Naive thymus-derived CD4-positive, alpha-beta T cell (primary cell): ENCODE results near the gene SHISA9. TPM values are rescaled to one million over a fixed set of nuclear protein-coding genes. Genes with fewer than 3 reads are reported as not detected.

ENCODE experiments used
- ATAC-seq: fragments of 150-1000 bp; cut with Tn5 transposase; 2 replicates; pipeline ENCODE4 v1.10.0; 2021; ENCODE audit warnings: mild to moderate bottlenecking, moderate library complexity
- CTCF ChIA-PET: fragments of 350-600 bp; sonication (Branson Sonifier 250); formaldehyde crosslinking; loops from one replicate; lab custom pipeline; 2021; ENCODE audit warnings: antibody characterized with exemption; lab: Charles Lee
- POLR2A ChIA-PET: fragments of 350-600 bp; sonication (Branson Sonifier 250); formaldehyde crosslinking; loops from one replicate; lab custom pipeline; 2021; ENCODE audit warnings: antibody characterized with exemption, inconsistent platforms; lab: Charles Lee
- DNase-seq, 9 donors: peaks; one replicate each; pipeline versions ENCODE4 v3.0.0 to v3.0.0-alpha.2; 2020 to 2022; ENCODE audit warnings: mixed read lengths in 1 of 9
- H3K27ac ChIP-seq: one replicate; pipeline ENCODE4 v1.7.0; 2013; ENCODE audit warnings: mild to moderate bottlenecking, low read depth, low read length, moderate library complexity
- H3K27me3 ChIP-seq, 2 donors: one replicate each; pipeline ENCODE4 v1.7.0; 2013; ENCODE audit warnings: low read length in 2 of 2, mild to moderate bottlenecking in 2 of 2, moderate library complexity in 2 of 2; ENCODE audit not compliant: control insufficient read depth in 2 of 2, insufficient read depth in 2 of 2
- H3K36me3 ChIP-seq, 3 experiments: 1 replicate in 2 of 3; 2 replicates in 1 of 3; pipeline ENCODE4 v1.7.0; 2013; ENCODE audit warnings: low read length in 3 of 3, mild to moderate bottlenecking in 3 of 3, moderate library complexity in 1 of 3; ENCODE audit not compliant: insufficient read depth in 3 of 3, control insufficient read depth in 2 of 3
- H3K4me1 ChIP-seq, 2 donors: one replicate each; pipeline ENCODE4 v1.7.0; 2013; ENCODE audit warnings: low read length in 2 of 2, mild to moderate bottlenecking in 2 of 2, moderate library complexity in 1 of 2; ENCODE audit not compliant: control insufficient read depth in 2 of 2, insufficient read depth in 2 of 2
- H3K4me3 ChIP-seq: 2 replicates; pipeline ENCODE4 v1.7.0; 2013; ENCODE audit warnings: mild to moderate bottlenecking, low read length
- H3K9me3 ChIP-seq, 3 experiments: 1 replicate in 2 of 3; 2 replicates in 1 of 3; pipeline ENCODE4 v1.7.0; 2013; ENCODE audit warnings: low read length in 3 of 3; ENCODE audit not compliant: control insufficient read depth in 2 of 3
- H3K27ac Mint-ChIP-seq, 9 donors: one replicate each; pipeline ENCODE4 v1.8.0; 2020 to 2022; ENCODE audit warnings: mixed read lengths in 9 of 9, mild to moderate bottlenecking in 8 of 9, moderate library complexity in 5 of 9, inconsistent platforms in 2 of 9
- H3K27me3 Mint-ChIP-seq, 5 donors: one replicate each; pipeline ENCODE4 v1.8.0; 2021 to 2022; ENCODE audit warnings: mixed read lengths in 5 of 5, mild to moderate bottlenecking in 1 of 5
- H3K36me3 Mint-ChIP-seq, 5 donors: one replicate each; pipeline ENCODE4 v1.8.0; 2020 to 2022; ENCODE audit warnings: mixed read lengths in 5 of 5, mild to moderate bottlenecking in 3 of 5, inconsistent platforms in 1 of 5
- H3K4me1 Mint-ChIP-seq, 7 donors: one replicate each; pipeline ENCODE4 v1.8.0; 2020 to 2022; ENCODE audit warnings: mixed read lengths in 7 of 7, mild to moderate bottlenecking in 3 of 7, inconsistent platforms in 1 of 7
- H3K4me3 Mint-ChIP-seq, 10 donors: one replicate each; pipeline ENCODE4 v1.8.0; 2020 to 2022; ENCODE audit warnings: mild to moderate bottlenecking in 10 of 10, mixed read lengths in 10 of 10, moderate library complexity in 6 of 10, inconsistent platforms in 2 of 10
- H3K9me3 Mint-ChIP-seq, 11 donors: one replicate each; pipeline ENCODE4 v1.8.0; 2020 to 2022; ENCODE audit warnings: mixed read lengths in 11 of 11, mild to moderate bottlenecking in 4 of 11, inconsistent platforms in 1 of 11, moderate library complexity in 1 of 11
- intact Hi-C, 2 donors: fragments of 100-400 bp; cut with micrococcal nuclease; formaldehyde crosslinking; loops; one replicate each; pipeline ENCODE4 v1.15.1; 2023
- polyA plus RNA-seq, 2 donors: library from polyadenylated mRNA; unstranded; fragments of 300-500 nt; fragmentation: Illumina TruSeq; gene quantifications; one replicate each; pipeline ENCODE4 v1.2.3, GENCODE V29; 2021
- total RNA-seq, 6 experiments: library from RNA in 5 of 6; stranded (reverse) in 5 of 6; gene quantifications; 1 replicate in 5 of 6; 2 replicates in 1 of 6; pipeline ENCODE4 v1.2.3 and lab custom pipeline; 2021 to 2026

The SHISA9 gene
- total and polyA plus RNA-seq, 7 experiments from 2014 or later: 0.05 TPM; not detected in 6

DNA sequence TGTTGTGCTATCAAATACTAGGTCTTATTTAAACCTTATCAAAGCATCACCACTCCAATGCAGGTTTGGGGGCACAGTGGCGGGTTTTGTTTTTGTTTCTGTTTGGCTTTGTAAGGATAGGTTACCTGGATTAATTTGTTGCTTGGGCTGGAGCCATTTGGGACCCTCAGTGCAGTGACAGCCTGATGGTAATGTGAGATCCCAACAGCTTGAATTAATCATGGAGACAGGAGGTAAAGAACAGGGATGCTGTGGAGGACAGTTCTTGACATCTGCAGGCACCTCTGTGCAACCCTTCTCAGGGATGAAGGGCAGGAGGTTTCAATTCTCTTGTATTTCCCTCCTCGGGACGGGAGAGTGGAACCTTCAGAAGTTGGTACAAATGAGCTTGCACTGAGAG is 40.5 kb downstream of the SHISA9 start:
- intact Hi-C loops: no loop called here
- no peaks in the 10 kb centered on the region for H3K27me3 ChIP-seq
- no peaks in the 10 kb centered on the region for H3K9me3 ChIP-seq
- peaks cover 0 to 41% (median 30%) of the 10 kb centered on the region in 5 donors for H3K27me3 Mint-ChIP-seq
- ATAC-seq: no peak
- ChIA-PET POLR2A (no interaction called here), CTCF (no interaction called here)
- H3K4me1 Mint-ChIP-seq: no peaks in the 10 kb centered on the region
- H3K27ac ChIP-seq: no peak overlapping the region
- no peaks in the 10 kb centered on the region for H3K36me3 ChIP-seq
- H3K4me3 ChIP-seq: no peak overlapping the region
- H3K4me3 Mint-ChIP-seq: no peak overlapping the region
- H3K27ac Mint-ChIP-seq: no peak overlapping the region
- peaks cover 0 to 7% (median 4%) of the 10 kb centered on the region in 11 donors for H3K9me3 Mint-ChIP-seq
- H3K36me3 Mint-ChIP-seq: peaks cover 0 to 7% (median 0%) of the 10 kb centered on the region in 5 donors
- DNase-seq: no peak
- no peaks in the 10 kb centered on the region for H3K4me1 ChIP-seq

DNA sequence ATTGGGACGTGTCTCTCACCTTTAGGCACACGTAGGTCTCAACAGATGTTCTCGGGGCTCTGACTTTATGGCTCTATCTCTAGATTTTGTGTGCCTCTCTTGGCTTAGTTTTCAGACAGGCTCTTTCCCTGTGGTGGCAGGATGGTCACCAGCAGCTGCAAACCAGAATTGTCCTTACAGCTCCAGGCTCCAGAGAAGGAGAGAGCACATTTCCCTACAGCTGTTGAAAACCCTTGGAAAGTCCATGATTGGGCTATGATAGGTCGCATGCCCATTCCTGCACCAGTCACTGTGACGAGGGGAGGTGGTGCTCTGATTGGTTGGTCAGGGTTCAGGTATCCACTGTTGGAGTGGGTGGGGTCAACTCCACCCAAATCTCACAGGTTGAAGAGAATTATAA is 41.5 kb downstream of the SHISA9 start:
- Histone ChIP-seq H3K36me3 (no peaks in the 10 kb centered on the region), H3K9me3 (no peaks in the 10 kb centered on the region), H3K4me1 (no peaks in the 10 kb centered on the region), H3K4me3 (no peak overlapping the region), H3K27me3 (no peaks in the 10 kb centered on the region), H3K27ac (no peak overlapping the region)
- CTCF ChIA-PET: no interaction called here
- intact Hi-C loops: no loop called here
- Mint-ChIP-seq H3K27me3 (peaks cover 0 to 48% (median 33%) of the 10 kb centered on the region in 5 donors), H3K27ac (no peak overlapping the region), H3K9me3 (peaks cover 0 to 13% (median 4%) of the 10 kb centered on the region in 11 donors), H3K4me1 (no peaks in the 10 kb centered on the region), H3K36me3 (peaks cover 0 to 7% (median 0%) of the 10 kb centered on the region in 5 donors), H3K4me3 (no peak overlapping the region)
- ATAC-seq (no peak), DNase-seq (no peak)
- POLR2A ChIA-PET: no interaction called here

DNA sequence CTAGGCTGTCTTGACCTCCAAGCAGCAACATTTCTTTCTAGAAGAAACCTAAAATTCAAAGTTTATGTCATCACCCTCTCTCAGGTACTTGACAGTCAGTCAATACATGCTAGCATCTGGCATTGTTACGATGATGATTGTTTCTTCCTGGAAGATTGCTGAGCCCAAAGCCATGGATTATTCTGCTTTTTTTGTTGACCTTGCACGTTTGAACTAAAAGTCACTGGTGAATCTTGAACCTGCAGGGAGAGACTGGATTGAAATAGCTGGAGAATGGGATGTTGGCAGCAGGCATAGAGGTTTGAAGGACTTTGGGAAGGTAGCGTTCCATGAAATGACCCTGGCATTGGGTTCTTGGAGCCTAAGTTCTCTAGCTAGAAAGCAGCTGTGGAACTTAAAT is 42.9 kb downstream of the SHISA9 start:
- H3K9me3 Mint-ChIP-seq: peaks cover 0 to 18% (median 4%) of the 10 kb centered on the region in 11 donors
- intact Hi-C loops: no loop called here
- ChIA-PET POLR2A (no interaction called here), CTCF (no interaction called here)
- H3K27me3 Mint-ChIP-seq: peaks cover 0 to 39% (median 24%) of the 10 kb centered on the region in 5 donors
- Histone ChIP-seq H3K36me3 (no peaks in the 10 kb centered on the region), H3K27me3 (no peaks in the 10 kb centered on the region), H3K27ac (no peak overlapping the region), H3K9me3 (no peaks in the 10 kb centered on the region), H3K4me1 (no peaks in the 10 kb centered on the region), H3K4me3 (no peak overlapping the region)
- DNase-seq (no peak), ATAC-seq (no peak)
- no peak overlapping the region for H3K27ac Mint-ChIP-seq
- peaks cover 0 to 7% (median 0%) of the 10 kb centered on the region in 5 donors for H3K36me3 Mint-ChIP-seq
- H3K4me3 Mint-ChIP-seq: no peak overlapping the region
- no peaks in the 10 kb centered on the region for H3K4me1 Mint-ChIP-seq

DNA sequence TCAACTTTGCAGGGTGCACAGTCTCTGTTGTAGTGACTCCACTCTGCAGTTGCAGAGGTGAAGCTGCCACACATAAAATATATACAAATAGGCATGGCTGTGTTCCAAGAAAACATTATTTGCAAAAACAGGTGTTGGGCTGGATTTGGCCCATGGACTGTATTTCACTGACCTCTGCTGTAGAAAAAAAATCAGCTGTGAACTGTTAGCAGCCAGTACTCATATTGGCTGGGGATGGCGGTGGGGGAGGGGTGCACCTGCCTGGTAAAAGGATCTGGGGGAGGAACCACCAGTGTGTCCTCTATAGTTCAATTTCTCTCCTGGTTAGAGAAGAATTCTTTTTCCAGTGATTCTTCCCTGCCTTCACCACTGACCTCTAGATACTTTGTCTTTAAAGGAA is 50.0 kb downstream of the SHISA9 start:
- no peak overlapping the region for H3K4me3 ChIP-seq
- H3K27me3 ChIP-seq: no peaks in the 10 kb centered on the region
- H3K27ac ChIP-seq: no peak overlapping the region
- Mint-ChIP-seq H3K4me1 (no peaks in the 10 kb centered on the region), H3K27me3 (peaks cover 0 to 43% (median 31%) of the 10 kb centered on the region in 5 donors), H3K4me3 (no peak overlapping the region), H3K27ac (no peak overlapping the region), H3K36me3 (peaks cover 0 to 6% (median 0%) of the 10 kb centered on the region in 5 donors), H3K9me3 (peaks cover 0 to 27% (median 9%) of the 10 kb centered on the region in 11 donors)
- no peaks in the 10 kb centered on the region for H3K9me3 ChIP-seq
- ChIA-PET CTCF (interaction anchor here (0.6 kb wide), 1 partner anchor 357 kb away, joined by 3 read pairs; no protein-coding TSS in a partner anchor), POLR2A (no interaction called here)
- H3K4me1 ChIP-seq: no peaks in the 10 kb centered on the region
- intact Hi-C loops: no loop called here
- H3K36me3 ChIP-seq: no peaks in the 10 kb centered on the region
- DNase-seq: no peak
- no peak for ATAC-seq

DNA sequence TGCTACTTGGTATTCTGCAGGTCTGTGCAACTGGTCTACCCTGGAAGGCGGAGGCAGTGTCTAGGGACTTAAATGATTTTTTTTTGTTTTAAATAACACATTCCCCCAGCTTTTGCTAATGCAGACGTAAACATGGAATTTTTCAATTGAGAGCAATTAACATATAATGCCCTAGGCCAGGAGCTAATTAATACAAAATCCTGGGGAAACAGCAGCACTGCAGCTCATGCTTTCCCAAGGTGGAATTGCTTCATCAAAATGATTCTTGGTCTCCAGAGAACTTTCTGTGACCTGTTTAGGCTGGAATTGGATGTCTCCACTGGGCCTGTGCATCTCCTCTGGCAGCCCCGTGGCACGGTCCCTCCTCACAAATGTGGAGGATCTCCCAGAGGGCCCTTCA is 50.6 kb downstream of the SHISA9 start:
- Mint-ChIP-seq H3K4me3 (no peak overlapping the region), H3K27me3 (peaks cover 0 to 40% (median 28%) of the 10 kb centered on the region in 5 donors)

DNA sequence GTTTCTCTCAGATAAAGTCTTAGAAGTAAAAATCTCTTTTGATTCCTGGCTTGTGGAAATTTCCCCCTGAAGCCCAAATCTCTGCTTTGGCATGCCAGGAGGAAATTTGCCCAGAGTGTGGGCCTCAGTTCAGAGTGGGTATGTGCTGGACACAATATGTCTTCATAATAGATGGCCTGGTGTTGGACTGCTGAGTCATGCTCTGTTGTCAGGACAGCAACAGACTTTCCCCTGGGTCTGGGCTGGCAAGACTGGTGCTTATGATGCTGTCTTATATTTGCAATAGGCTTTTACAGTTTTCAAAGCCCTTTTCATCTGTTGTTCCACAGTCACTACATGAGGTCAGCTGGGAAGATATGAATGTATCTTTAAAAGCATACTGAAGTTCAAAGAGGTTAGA is 57.0 kb downstream of the SHISA9 start:
- Mint-ChIP-seq H3K4me1 (no peaks in the 10 kb centered on the region), H3K9me3 (peaks cover 4 to 27% (median 10%) of the 10 kb centered on the region in 11 donors), H3K36me3 (no peaks in the 10 kb centered on the region), H3K4me3 (no peak overlapping the region), H3K27me3 (peaks cover 0 to 36% (median 23%) of the 10 kb centered on the region in 5 donors), H3K27ac (no peak overlapping the region)
- ChIA-PET CTCF (no interaction called here), POLR2A (no interaction called here)
- Histone ChIP-seq H3K4me1 (no peaks in the 10 kb centered on the region), H3K4me3 (no peak overlapping the region), H3K27me3 (no peaks in the 10 kb centered on the region), H3K36me3 (no peaks in the 10 kb centered on the region), H3K27ac (no peak overlapping the region), H3K9me3 (peaks cover 0 to 6% (median 0%) of the 10 kb centered on the region in 3 experiments)
- DNase-seq (no peak), ATAC-seq (no peak)
- intact Hi-C loops: no loop called here

More for the DNA sequence above, 50.6 kb downstream of the SHISA9 start:
- ChIA-PET POLR2A (no interaction called here), CTCF (no interaction called here)
- ATAC-seq (no peak), DNase-seq (no peak)
- no peaks in the 10 kb centered on the region for H3K9me3 ChIP-seq
- intact Hi-C loops: no loop called here
- H3K9me3 Mint-ChIP-seq: peaks cover 0 to 27% (median 9%) of the 10 kb centered on the region in 11 donors
- H3K36me3 ChIP-seq: no peaks in the 10 kb centered on the region
- no peaks in the 10 kb centered on the region for H3K27me3 ChIP-seq
- H3K4me3 ChIP-seq: no peak overlapping the region
- no peaks in the 10 kb centered on the region for H3K4me1 Mint-ChIP-seq
- no peak overlapping the region for H3K27ac Mint-ChIP-seq
- peaks cover 0 to 6% (median 0%) of the 10 kb centered on the region in 5 donors for H3K36me3 Mint-ChIP-seq
- no peaks in the 10 kb centered on the region for H3K4me1 ChIP-seq
- no peak overlapping the region for H3K27ac ChIP-seq

DNA sequence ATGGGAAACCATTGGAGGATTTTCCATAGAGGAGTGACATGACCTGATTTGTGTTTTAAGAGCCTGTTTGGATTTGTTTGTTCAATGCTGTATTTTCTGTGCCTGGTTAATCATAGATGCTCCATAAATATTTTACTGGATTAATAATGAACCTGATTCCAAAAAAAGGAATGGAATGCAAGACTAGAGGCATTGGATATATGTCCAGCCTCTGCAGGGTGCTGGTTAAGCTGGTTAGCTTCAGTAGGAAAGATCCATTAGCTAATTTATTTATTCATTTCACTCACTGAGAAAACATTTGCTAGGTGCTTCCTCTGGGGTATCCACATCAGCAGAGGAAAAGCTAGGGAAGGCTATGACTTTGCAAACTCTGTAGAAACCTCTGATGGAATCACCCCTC is 57.7 kb downstream of the SHISA9 start:
- peaks cover 0 to 30% (median 18%) of the 10 kb centered on the region in 5 donors for H3K27me3 Mint-ChIP-seq
- CTCF ChIA-PET: no interaction called here

More for the DNA sequence above, 57.7 kb downstream of the SHISA9 start:
- intact Hi-C loops: no loop called here
- no peaks in the 10 kb centered on the region for H3K4me1 ChIP-seq
- no peaks in the 10 kb centered on the region for H3K36me3 ChIP-seq
- H3K4me3 ChIP-seq: no peak overlapping the region
- DNase-seq (no peak), ATAC-seq (no peak)
- H3K9me3 ChIP-seq: peaks cover 0 to 6% (median 0%) of the 10 kb centered on the region in 3 experiments
- Mint-ChIP-seq H3K27ac (no peak overlapping the region), H3K36me3 (no peaks in the 10 kb centered on the region), H3K4me1 (no peaks in the 10 kb centered on the region), H3K4me3 (no peak overlapping the region), H3K9me3 (peaks cover 4 to 24% (median 10%) of the 10 kb centered on the region in 11 donors)
- H3K27ac ChIP-seq: no peak overlapping the region
- no peaks in the 10 kb centered on the region for H3K27me3 ChIP-seq
- POLR2A ChIA-PET: no interaction called here
